D341Med (cell line): ENCODE measurements around the gene RBM42.
"Not testable (repeated sequence)": the region's sequence is repeated elsewhere in the genome, so short reads cannot be mapped to it uniquely, and the experiment has no call there.

Source experiments
- DNase-seq: peaks from one replicate; pipeline ENCODE4 v3.0.0; 2012; ENCODE audit warnings: low spot score

RBM42 gene

DNA sequence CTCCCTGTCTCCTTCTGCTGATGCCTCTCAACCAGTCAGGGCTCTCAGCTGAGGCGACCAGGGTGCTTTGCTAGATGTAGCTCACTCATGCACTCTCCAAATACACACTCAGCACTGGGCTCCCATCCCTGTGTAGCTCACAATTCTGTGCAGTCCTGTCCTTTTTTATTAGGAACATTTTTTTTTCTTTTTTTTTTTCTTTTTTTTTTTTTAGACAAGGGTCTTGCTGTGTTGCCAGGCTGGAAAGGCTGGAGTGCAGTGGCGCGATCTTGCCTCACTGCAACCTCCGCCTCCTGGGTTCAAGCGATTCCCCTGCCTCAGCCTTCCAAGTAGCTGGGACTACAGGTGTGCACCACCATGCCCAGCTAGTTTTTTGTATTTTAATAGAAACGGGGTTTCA lies 26.0 kb downstream of the RBM42 start:
- not testable (repeated sequence) for DNase-seq

DNA sequence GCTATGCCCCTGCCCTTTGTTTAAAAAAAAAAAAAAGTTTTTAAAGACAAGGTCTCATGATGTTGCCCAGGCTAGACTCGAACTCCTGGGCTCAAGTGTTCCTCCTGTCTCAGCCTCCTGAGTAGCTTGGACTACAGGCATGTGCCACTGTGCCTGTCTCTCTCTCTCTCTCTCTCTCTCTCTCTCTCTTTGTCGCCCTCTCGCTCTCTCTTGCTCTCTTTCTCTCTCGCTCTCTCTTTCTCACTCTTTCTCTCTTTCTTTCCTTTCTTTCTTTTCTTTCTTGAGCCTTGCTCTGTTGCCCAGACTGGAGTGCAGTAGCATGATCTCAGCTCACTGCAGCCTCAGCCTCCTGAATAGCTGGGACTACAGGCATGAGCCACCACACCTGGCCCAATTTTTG lies 26.8 kb downstream of the RBM42 start:
- no peak for DNase-seq

DNA sequence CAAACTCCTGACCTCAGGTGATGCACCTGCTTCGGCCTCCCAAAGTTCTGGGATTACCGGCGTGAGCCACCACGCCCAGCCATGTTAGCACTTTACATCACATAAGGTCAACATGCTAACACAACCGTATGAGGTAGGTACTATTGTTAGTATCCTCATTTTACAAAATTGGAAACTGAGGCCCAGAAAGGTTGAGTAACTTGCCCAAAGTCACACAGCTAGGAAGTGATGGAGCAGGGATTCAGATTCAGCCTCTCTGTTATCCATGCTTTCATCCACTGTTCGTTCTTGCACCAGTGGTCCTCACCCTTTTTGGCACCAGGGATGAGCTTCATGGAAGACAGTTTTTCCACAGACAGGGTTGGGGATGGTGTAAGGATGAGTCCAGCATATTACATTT lies 27.9 kb downstream of the RBM42 start:
- DNase-seq, result no peak

DNA sequence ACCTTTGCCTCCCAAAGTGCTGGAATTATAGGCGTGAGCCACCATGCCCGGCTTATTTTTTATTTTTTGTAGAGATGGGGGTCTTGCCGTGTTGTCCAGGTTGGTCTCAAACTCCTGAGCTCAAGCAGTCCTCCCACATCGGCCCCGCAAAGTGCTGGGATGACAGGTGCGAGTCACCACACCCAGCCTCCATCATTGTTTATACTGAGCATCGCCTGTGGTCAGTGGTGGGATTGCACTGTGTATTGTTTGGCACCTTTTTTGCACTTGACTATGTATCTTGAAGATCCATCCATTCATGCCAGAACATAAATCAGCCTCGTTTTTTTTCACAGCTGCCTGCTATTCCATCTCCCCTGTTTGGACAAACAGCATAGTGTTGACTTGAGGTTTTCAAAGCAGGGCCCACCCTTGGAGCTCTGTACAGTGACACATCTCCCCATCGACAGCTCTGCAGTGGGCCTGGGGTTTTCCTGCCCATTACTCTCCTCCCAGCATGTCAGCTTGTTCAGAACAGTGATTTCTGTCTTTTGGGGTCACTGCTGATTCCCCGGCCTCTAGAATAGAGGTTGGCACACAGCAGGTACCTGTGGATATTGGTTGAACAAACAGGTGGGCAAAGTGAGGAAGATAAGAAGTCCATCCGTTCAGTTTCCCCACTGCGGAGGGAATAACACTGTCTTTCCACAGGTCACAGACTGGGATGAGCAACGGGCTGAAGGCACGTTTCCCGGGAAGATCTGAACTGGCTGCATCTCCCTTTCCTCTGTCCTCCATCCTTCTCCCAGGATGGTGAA lies 29.3 kb downstream of the RBM42 start:
- peak; percentile 16 for DNase-seq

DNA sequence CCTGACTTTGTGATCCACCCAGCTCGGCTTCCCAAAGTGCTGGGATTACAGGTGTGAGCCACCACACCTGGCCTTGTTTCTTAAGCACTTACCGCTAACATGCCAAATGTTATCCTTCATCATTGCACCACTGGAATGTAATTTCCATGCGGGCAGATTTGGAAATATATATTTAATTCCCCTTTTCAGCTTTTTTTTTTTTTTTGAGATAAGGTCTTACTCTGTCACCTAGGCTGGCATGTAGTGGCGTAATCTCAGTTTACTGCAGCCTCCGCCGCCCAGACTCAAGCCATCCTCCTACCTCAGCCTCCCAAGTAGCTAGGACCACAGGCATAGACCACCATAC lies 33.1 kb downstream of the RBM42 start:
- DNase-seq, result no peak

DNA sequence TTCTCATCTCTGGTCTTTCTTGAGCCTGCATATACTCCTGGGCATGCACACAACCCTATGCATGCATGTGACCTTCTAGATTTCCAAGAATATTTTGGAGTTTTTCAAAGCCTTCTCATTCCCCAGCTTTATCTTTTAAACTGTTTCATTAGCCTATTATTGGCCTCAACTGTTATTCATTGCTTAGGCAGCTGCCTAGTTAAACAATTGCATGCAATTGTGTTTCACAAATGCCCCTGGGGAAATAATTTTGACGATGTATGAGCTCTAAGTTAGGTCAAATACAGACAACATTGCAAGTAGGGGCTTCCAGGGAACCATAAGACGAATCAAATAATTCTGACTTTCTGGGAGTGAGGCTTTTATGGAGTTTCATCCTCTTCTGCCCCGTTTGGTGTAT lies 35.1 kb downstream of the RBM42 start:
- no peak for DNase-seq

DNA sequence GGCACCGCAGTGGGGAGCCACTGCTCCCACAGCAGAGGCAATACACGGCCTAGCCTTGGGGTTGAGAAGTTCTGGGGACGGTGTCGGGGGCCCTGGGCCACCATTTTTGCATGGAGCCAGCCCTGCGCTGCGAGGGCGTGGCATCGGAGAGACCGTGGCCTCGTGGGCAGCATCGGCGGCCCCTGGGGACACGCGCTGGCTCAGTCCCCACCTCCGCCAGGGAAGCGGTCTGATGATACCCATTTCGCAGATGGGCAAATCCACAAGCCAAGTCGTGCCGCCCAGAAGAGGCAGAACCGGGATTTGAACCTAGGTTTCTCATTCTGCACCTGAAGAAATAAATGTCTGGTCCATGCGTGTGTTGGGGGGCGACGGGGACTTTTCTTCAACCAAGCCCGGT lies 36.3 kb downstream of the RBM42 start:
- no peak for DNase-seq

DNA sequence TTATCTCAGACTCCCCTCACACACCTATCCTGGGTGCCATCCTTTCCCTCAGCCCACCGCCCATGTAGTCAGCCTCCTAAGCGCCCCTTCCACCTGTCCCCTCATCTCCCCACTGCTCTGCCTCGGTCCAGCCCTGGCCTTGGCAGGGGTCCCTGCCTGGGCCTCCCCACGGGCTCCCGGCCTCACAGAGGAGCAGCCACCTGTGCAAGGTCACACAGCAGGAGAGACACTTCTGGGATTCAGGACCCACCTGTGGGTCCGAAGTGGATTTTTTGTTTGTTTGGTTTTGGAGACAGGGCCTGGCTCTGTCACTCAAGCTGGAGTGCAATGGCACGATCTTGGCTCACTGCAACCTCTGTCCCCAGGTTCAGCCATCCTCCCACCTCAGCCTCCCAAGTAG lies 36.8 kb downstream of the RBM42 start:
- DNase-seq, result no peak

DNA sequence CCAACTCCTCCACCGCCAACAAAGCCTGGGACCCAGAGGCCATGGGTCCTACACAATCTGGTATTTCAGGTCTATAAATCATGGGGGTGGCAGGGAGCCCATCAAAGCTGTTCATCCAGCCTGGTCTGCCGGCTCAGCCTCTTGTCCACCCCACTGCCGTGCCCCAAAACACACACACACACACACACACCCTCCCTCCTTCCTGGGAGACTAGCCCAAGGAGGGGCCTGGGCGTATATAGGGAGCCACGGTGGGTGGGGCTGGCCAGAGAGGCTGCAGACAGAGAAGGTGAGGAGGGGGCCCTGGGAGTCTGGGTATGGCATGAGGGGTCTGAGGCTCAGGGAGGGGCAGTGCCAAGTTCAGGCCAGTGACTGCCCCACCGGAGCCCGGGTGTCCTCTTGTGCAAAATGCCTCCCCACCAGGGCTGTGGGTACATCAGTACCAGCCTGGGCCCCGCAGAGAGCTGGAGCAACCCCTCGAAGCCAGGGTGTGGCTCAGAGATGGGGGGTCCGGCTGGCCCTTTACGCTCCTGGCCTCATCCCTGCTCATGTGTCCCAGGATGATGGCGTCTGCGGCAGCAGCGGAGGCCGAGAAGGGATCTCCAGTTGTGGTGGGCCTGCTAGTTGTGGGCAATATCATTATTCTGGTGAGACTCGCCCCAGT lies 37.5 kb downstream of the RBM42 start, which contains the start of gene UPK1A:
Gene UPK1A (plus strand): TSS at position 267 of the 663 bp plus-strand sequence. CDS start 296 bp downstream, at position 563.
- peak; percentile 32 for DNase-seq

DNA sequence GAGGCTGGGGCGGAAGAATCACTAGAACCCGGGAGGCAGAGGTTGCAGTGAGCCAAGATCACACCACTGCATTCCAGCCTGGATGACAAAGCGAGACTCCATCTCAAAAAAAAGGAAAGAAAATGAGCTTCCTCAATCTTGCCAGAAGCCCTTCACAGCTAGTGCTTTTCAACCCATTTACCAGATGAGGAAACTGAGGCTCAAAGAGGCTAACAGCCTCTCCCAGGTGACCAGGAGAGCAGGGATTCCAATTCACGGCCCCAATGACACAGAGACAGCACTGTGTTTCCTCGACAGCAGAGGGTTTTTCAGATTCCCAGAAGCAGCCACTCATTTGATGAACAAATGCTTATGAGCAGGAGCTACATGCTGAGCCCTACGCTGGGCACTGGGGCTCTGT lies 40.7 kb downstream of the RBM42 start:
- DNase-seq, result no peak

DNA sequence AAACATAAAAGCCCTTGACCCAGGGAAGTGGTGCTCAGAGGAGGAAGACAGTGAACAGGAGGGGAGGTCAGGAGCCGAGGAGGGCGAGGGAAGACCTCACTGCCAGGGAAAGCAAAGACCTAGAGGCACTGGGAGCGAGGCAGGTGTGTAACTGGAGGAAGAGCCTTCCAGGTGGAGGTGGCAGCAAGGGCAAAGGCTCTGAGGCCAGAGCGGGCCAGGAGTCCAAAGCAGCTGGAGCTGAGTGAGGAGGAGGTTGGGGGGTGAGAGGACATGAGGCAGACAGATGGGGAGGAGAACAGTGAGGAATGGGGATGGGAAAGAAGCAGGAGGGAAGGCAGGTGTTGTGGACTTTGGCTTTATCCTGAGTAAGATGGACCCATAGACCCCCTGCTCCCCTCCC lies 41.1 kb downstream of the RBM42 start:
- no peak for DNase-seq

DNA sequence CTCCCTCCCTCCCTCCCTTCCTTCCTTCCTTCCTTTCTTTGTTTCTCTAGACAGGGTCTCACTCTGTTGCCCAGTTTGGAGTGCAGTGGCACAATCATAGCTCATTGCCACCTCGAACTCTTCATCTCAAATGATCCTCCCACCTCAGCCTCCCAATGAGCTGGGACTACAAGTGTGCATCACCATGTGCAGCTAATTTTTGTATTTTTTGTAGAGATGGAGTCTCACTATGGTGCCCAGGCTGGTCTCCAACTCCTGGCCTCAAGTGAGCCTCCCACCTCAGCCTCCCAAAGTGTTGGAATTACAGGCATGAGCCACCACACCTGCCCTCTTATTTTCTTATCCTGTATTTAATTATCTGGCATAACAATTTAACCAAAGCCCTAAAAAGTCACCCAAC lies 41.9 kb downstream of the RBM42 start:
- no peak for DNase-seq

DNA sequence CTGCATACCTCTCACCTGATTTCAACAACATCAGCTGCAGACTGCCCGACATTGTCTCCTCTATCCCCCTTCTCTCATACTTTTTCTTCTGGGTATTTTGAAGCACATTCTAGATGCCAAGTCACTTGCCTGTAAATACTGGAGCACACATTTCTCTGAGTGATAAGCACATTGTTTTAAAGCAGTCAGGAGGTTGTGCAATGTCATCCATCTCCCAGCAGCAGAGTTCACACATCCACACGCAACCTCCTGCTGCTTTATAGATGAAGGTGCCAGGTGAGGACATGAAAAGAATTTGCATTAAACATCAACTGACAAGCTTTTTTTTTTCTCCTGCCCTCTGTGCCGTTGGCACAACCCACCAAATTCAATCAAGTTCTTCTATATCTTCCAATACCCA lies 43.0 kb downstream of the RBM42 start:
- no peak for DNase-seq

DNA sequence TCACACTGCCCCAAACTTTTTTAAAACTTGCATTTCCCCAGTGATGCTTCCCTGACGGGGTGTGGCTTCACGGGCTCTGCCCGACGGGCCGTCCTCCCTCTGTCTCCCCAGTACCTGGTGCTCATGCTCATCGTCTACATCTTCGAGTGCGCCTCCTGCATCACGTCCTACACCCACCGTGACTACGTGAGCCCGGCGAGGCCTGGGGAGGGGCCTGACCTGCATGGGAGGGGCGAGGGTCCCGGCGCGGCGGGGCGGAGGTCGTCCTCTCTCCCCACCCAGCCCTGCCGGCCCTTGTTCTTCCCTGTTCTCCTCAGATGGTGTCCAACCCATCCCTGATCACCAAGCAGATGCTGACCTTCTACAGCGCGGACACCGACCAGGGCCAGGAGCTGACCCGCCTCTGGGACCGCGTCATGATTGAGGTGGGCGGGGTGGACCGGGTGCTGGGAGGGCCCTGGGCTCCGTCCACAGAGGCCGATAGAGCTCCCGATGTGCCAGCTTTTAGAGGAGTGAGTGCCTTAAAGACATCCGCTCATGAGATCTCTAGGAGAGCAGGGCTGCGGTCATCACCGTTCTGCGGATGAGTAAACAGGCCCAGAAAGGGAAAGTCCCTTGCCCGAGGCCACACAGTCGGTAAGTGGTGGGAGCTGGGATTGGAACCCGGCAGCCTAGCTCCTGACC lies 44.4 kb downstream of the RBM42 start:
- no peak for DNase-seq

DNA sequence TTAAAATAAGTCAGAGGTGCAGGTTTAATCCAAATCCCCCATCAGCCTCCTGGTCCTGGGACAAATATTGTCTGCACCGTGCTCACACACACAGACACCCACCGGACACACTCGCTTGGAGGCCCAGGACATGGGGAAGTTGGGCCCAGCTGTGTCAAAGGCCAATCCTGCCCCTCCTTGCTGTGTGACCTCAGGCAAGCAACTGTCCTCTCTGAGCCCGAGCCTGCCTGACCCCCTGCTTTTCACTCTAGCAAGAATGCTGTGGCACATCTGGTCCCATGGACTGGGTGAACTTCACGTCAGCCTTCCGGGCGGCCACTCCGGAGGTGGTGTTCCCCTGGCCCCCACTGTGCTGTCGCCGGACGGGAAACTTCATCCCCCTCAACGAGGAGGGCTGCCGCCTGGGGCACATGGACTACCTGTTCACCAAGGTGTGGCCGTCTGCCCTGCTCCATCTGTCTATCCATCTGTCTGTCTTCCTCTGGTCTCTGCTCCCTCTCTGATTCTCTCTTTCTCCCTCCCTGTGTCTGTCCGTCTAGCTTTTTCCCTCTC lies 46.8 kb downstream of the RBM42 start:
- no peak for DNase-seq
